BLaER1 treated with 17β-estradiol and CSF1 and Interleukin-3, amounts not matched to agents 10 nM and 100 nM (cell line): ENCODE data around the gene PRRC2C.

ENCODE experiments used
- H3K27ac ChIP-seq, 11 experiments: shearing (Covaris generic); formaldehyde crosslinking; 2 replicates each; pipeline ENCODE4 v1.8.1; 2022
- H3K27me3 ChIP-seq, 11 experiments: shearing (Covaris generic); formaldehyde crosslinking; 2 replicates each; pipeline ENCODE4 v1.8.1; 2022
- H3K36me3 ChIP-seq, 11 experiments: shearing (Covaris generic); formaldehyde crosslinking; 2 replicates each; pipeline ENCODE4 v1.8.1; 2022
- H3K4me1 ChIP-seq, 10 experiments: shearing (Covaris generic); formaldehyde crosslinking; 2 replicates each; pipeline ENCODE4 v1.8.1; 2022
- H3K4me2 ChIP-seq, 11 experiments: shearing (Covaris generic); formaldehyde crosslinking; 2 replicates each; pipeline ENCODE4 v1.8.1; 2022
- H3K4me3 ChIP-seq, 10 experiments: shearing (Covaris generic); formaldehyde crosslinking; 2 replicates each; pipeline ENCODE4 v1.8.1; 2022
- H3K9ac ChIP-seq, 11 experiments: shearing (Covaris generic); formaldehyde crosslinking; 2 replicates each; pipeline ENCODE4 v1.8.1; 2022
- H3K9me3 ChIP-seq, 11 experiments: shearing (Covaris generic); formaldehyde crosslinking; replicated peaks in 1 of 11; 2 replicates each; pipeline ENCODE4 v1.8.1; 2022
- H4K20me1 ChIP-seq, 11 experiments: shearing (Covaris generic); formaldehyde crosslinking; 2 replicates each; pipeline ENCODE4 v1.8.1; 2022
- Cebpa-rat ChIP-seq, 11 experiments: shearing (Covaris generic); IDR thresholded peaks; 2 replicates each; pipeline ENCODE4 v1.8.1; 2022

PRRC2C gene

GRCh38 chr1:171468120-171468750 is 17.1 kb upstream of the PRRC2C start:
- peak overlapping the region in 2 of 11 experiments; percentile 51 to 67; a peak in 3 of 22 replicates for H3K27ac ChIP-seq
- H3K36me3 ChIP-seq: no peaks in the 10 kb centered on the region
- no peak overlapping the region for H3K4me3 ChIP-seq
- 0 out of 22 replicates have a peak overlapping the region, but pooled peaks of 1 of the 11 experiments have one; percentile 12 for H3K9ac ChIP-seq
- peaks cover 0 to 7% (median 0%) of the 10 kb centered on the region in 11 experiments; a peak in 1 of 22 replicates for H3K9me3 ChIP-seq
- H3K4me1 ChIP-seq: peaks cover 0 to 18% (median 0%) of the 10 kb centered on the region in 10 experiments; a peak in 8 of 20 replicates
- H4K20me1 ChIP-seq: no peaks in the 10 kb centered on the region
- H3K4me2 ChIP-seq: peak overlapping the region in 4 of 11 experiments; percentile 13 to 58 (median 39); a peak in 6 of 22 replicates
- TF ChIP-seq Cebpa-rat (IDR thresholded peaks at IDR 0.05): no peak
- H3K27me3 ChIP-seq: no peaks in the 10 kb centered on the region

- H4K20me1 ChIP-seq: no peaks in the 10 kb centered on the region
- H3K27me3 ChIP-seq: no peaks in the 10 kb centered on the region
- no peak overlapping the region for H3K4me2 ChIP-seq
- H3K36me3 ChIP-seq: no peaks in the 10 kb centered on the region
- H3K4me1 ChIP-seq: peaks cover 0 to 18% (median 0%) of the 10 kb centered on the region in 10 experiments; a peak in 8 of 20 replicates
- no peak overlapping the region for H3K9ac ChIP-seq
- H3K9me3 ChIP-seq: peaks cover 0 to 7% (median 0%) of the 10 kb centered on the region in 11 experiments; a peak in 1 of 22 replicates
- no peak overlapping the region for H3K4me3 ChIP-seq
- no peak overlapping the region for H3K27ac ChIP-seq
- no peak for TF ChIP-seq Cebpa-rat (IDR thresholded peaks at IDR 0.05)
Measured at GRCh38 chr1:171470726-171471125, 14.6 kb upstream of the PRRC2C start.

- no peak for TF ChIP-seq Cebpa-rat (IDR thresholded peaks at IDR 0.05)
- Histone ChIP-seq H4K20me1 (no peaks in the 10 kb centered on the region), H3K4me1 (peaks cover 0 to 26% (median 0%) of the 10 kb centered on the region in 10 experiments; a peak in 8 of 20 replicates), H3K4me3 (no peak overlapping the region), H3K36me3 (no peaks in the 10 kb centered on the region), H3K9ac (no peak overlapping the region), H3K4me2 (no peak overlapping the region), H3K27me3 (no peaks in the 10 kb centered on the region), H3K9me3 (peaks cover 0 to 7% (median 0%) of the 10 kb centered on the region in 11 experiments; a peak in 1 of 22 replicates), H3K27ac (no peak overlapping the region)
Measured at GRCh38 chr1:171472183-171472647, 13.1 kb upstream of the PRRC2C start.

- Histone ChIP-seq H3K4me1 (peaks cover 0 to 29% (median 0%) of the 10 kb centered on the region in 10 experiments; a peak in 6 of 20 replicates), H3K9ac (no peak overlapping the region), H3K9me3 (peaks cover 0 to 7% (median 0%) of the 10 kb centered on the region in 11 experiments; a peak in 1 of 22 replicates), H3K36me3 (no peaks in the 10 kb centered on the region), H3K4me3 (no peak overlapping the region), H3K27ac (peak overlapping the region in 2 of 11 experiments; percentile 64 to 76; a peak in 1 of 22 replicates), H3K4me2 (peak overlapping the region in 3 of 11 experiments; percentile 47 to 67 (median 58); a peak in 6 of 22 replicates), H4K20me1 (no peaks in the 10 kb centered on the region), H3K27me3 (no peaks in the 10 kb centered on the region)
- peak in 1 of 11 experiments; percentile 56; a peak in 2 of 22 replicates for TF ChIP-seq Cebpa-rat (IDR thresholded peaks at IDR 0.05)
Measured at GRCh38 chr1:171476829-171477228, 8.5 kb upstream of the PRRC2C start.

GRCh38 chr1:171477804-171478203 is 7.5 kb upstream of the PRRC2C start:
- Histone ChIP-seq H3K27me3 (no peaks in the 10 kb centered on the region), H3K4me2 (peak overlapping the region in 3 of 11 experiments; percentile 47 to 67 (median 58); a peak in 6 of 22 replicates), H4K20me1 (no peaks in the 10 kb centered on the region), H3K9ac (peak overlapping the region in 3 of 11 experiments; percentile 50 to 64 (median 54); a peak in 5 of 22 replicates), H3K4me3 (no peak overlapping the region), H3K9me3 (peaks cover 0 to 4% (median 0%) of the 10 kb centered on the region in 11 experiments; a peak in 1 of 22 replicates), H3K4me1 (peaks cover 0 to 29% (median 0%) of the 10 kb centered on the region in 10 experiments; a peak in 6 of 20 replicates), H3K27ac (peak overlapping the region in 3 of 11 experiments; percentile 64 to 76 (median 75); a peak in 6 of 22 replicates), H3K36me3 (no peaks in the 10 kb centered on the region)
- TF ChIP-seq Cebpa-rat (IDR thresholded peaks at IDR 0.05): no peak

GRCh38 chr1:171480035-171480434 is 5.3 kb upstream of the PRRC2C start:
- Histone ChIP-seq H4K20me1 (no peaks in the 10 kb centered on the region), H3K9ac (no peak overlapping the region), H3K36me3 (no peaks in the 10 kb centered on the region), H3K27me3 (no peaks in the 10 kb centered on the region), H3K4me3 (no peak overlapping the region), H3K9me3 (no peaks in the 10 kb centered on the region), H3K4me1 (peaks cover 9 to 40% (median 10%) of the 10 kb centered on the region in 10 experiments; a peak in 19 of 20 replicates), H3K27ac (no peak overlapping the region), H3K4me2 (peak overlapping the region in 1 of 11 experiments; percentile 14; a peak in 1 of 22 replicates)
- TF ChIP-seq Cebpa-rat (IDR thresholded peaks at IDR 0.05): no peak

- H3K36me3 ChIP-seq: peaks cover 3 to 25% (median 15%) of the 10 kb centered on the region in 11 experiments; a peak in 20 of 22 replicates
- H3K9ac ChIP-seq: peak overlapping the region; percentile 90 to 100 (median 97)
- peaks cover 25 to 50% (median 33%) of the 10 kb centered on the region in 10 experiments for H3K4me1 ChIP-seq
- H3K4me3 ChIP-seq: peak overlapping the region; percentile 74 to 100 (median 91)
- H3K4me2 ChIP-seq: peak overlapping the region; percentile 70 to 84 (median 75)
- H3K27me3 ChIP-seq: no peaks in the 10 kb centered on the region
- TF ChIP-seq Cebpa-rat (IDR thresholded peaks at IDR 0.05): no peak
- peak overlapping the region; percentile 91 to 100 (median 98); a peak in 21 of 22 replicates for H3K27ac ChIP-seq
- H3K9me3 ChIP-seq: no peaks in the 10 kb centered on the region; a peak in 1 of 22 replicates
- peaks cover 38 to 45% (median 39%) of the 10 kb centered on the region in 11 experiments for H4K20me1 ChIP-seq
Measured at GRCh38 chr1:171484760-171485374, 463 bp upstream of the PRRC2C start.

- Histone ChIP-seq H3K9ac (peak overlapping the region; percentile 90 to 100 (median 97)), H3K4me2 (peak overlapping the region; percentile 78 to 99 (median 90)), H3K27ac (peak overlapping the region; percentile 91 to 100 (median 98)), H3K4me1 (peaks cover 29 to 57% (median 36%) of the 10 kb centered on the region in 10 experiments), H3K36me3 (peaks cover 11 to 37% (median 27%) of the 10 kb centered on the region in 11 experiments; a peak in 21 of 22 replicates), H3K27me3 (no peaks in the 10 kb centered on the region), H3K4me3 (peak overlapping the region; percentile 74 to 100 (median 91)), H3K9me3 (no peaks in the 10 kb centered on the region; a peak in 1 of 22 replicates), H4K20me1 (peaks cover 50 to 57% (median 51%) of the 10 kb centered on the region in 11 experiments)
- no peak for TF ChIP-seq Cebpa-rat (IDR thresholded peaks at IDR 0.05)
Measured at GRCh38 chr1:171486048-171486519, 754 bp downstream of the PRRC2C start.
